Activated CD8-positive, alpha-beta memory T cell treated with anti-CD3 and anti-CD28 coated beads, Interleukin-2, amount 10 ng/mL, durations not matched to agents 7 days and 5 days (primary cell): ENCODE data around the gene LSAMP. TPM values are rescaled to one million over a fixed set of nuclear protein-coding genes. Genes with fewer than 3 reads are reported as not detected.

ENCODE experiments used
- ATAC-seq: fragments of 150-1000 bp; cut with Tn5 transposase; one replicate; pipeline ENCODE4 v1.10.0; 2021; ENCODE audit warnings: moderate library complexity
- CTCF ChIA-PET: fragments of 350-600 bp; sonication (Branson Sonifier 250); formaldehyde crosslinking; loops from one replicate; lab custom pipeline; 2021; ENCODE audit warnings: antibody characterized with exemption; lab: Charles Lee
- DNase-seq: peaks from one replicate; pipeline ENCODE4 v3.0.0-alpha.2; 2020
- H3K27ac Mint-ChIP-seq: one replicate; pipeline ENCODE4 v1.8.0; 2021; ENCODE audit warnings: mild to moderate bottlenecking, mixed read lengths
- H3K27me3 Mint-ChIP-seq: one replicate; pipeline ENCODE4 v1.8.0; 2021; ENCODE audit warnings: mixed read lengths
- H3K36me3 Mint-ChIP-seq: one replicate; pipeline ENCODE4 v1.8.0; 2021; ENCODE audit warnings: mild to moderate bottlenecking, mixed read lengths
- H3K4me1 Mint-ChIP-seq: one replicate; pipeline ENCODE4 v1.8.0; 2021; ENCODE audit warnings: mixed read lengths
- H3K4me3 Mint-ChIP-seq: one replicate; pipeline ENCODE4 v1.8.0; 2021; ENCODE audit warnings: mild to moderate bottlenecking, moderate library complexity, mixed read lengths
- H3K9me3 Mint-ChIP-seq: one replicate; pipeline ENCODE4 v1.8.0; 2022; ENCODE audit warnings: low read depth, mixed read lengths
- total RNA-seq, 2 experiments: library from RNA; stranded (reverse); gene quantifications; one replicate each; pipeline ENCODE4 v1.2.3, GENCODE V29; 2021

LSAMP gene
- total RNA-seq, 2 experiments from 2014 or later: not detected

DNA sequence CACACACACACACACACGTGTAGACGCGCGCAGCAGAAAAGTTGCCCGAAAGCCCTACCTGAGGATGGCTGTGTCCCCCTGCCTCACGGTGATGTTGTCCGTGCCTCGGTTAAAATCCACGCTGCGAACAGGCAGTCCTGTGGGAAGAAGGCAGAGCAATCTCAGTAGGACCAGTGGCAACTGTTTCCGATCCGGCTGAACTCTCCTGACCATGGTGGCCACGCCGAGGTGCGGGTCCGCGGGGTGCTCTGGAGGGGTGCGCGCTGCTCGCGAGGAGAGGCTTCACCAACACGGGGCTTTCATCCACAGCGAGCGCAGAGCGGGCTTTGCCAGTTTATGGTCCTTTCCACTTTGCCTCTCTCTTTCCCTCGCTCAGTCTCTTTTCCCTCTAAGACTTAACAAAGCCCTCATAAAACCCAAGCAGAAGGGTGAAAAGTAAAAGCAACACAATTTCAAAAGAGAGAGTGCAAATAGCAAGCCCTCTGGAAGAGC is 422 bp downstream of the LSAMP start:
- Mint-ChIP-seq H3K9me3 (no peaks in the 10 kb centered on the region), H3K4me1 (no peaks in the 10 kb centered on the region), H3K4me3 (no peak overlapping the region), H3K27ac (no peak overlapping the region), H3K27me3 (peaks cover 14% of the 10 kb centered on the region), H3K36me3 (no peaks in the 10 kb centered on the region)
- DNase-seq (no peak), ATAC-seq (no peak)
- CTCF ChIA-PET: no interaction called here

DNA sequence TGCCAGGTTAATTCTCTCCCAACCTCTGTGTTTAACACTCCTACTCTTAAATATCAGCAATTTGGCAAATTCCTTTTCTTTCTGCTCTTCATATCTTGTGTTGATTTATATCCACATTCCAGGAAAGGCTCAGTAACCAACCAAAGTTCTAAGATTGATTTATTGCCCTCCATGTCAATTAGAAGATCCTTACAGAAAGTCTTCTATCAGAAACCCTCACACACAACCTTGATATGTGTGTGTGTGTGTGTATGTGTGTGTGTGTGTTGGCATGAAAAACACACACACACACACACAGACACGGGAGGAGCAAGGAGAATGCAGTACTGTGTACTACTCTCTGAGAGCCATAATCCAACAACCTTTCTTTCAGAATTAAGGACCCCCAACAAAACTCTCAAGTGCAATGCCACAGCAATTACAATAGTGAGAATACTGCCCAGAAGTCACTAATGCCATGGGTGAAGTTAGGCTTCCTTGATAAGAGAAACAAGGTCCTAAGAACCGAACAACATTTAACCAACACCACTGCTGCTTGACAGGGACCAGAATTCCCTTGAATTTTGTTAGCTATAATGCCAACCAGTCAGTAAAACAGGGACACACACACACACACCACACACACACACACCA is 1.1 kb downstream of the LSAMP start:
- ATAC-seq (no peak), DNase-seq (no peak)
- Mint-ChIP-seq H3K36me3 (no peaks in the 10 kb centered on the region), H3K4me3 (no peak overlapping the region), H3K9me3 (no peaks in the 10 kb centered on the region), H3K4me1 (no peaks in the 10 kb centered on the region), H3K27ac (no peak overlapping the region), H3K27me3 (peaks cover 14% of the 10 kb centered on the region)
- CTCF ChIA-PET: no interaction called here

DNA sequence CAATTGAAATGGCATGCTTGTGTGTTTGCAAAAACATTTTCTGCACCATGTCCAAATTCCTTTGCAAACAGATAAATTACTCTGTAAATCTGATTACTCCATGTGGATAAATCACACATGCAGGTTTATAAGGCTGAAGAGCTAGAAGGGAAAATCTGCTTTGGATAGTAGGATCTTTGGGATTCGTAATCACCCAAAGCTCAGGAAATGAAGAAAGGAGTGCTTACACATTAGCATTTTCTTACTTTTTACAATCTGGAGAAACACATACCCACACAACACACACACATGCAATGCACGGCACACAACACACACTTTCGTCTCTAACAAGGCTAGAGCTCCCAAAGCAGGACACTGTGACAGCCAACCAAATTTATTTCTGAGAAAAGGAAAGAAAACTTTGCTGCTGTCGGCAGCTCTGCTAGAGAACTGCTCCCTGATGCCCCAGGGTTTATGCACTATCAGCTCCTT is 2.1 kb downstream of the LSAMP start:
- Mint-ChIP-seq H3K9me3 (peaks cover 3% of the 10 kb centered on the region), H3K27ac (no peak overlapping the region), H3K4me3 (no peak overlapping the region), H3K4me1 (no peaks in the 10 kb centered on the region), H3K36me3 (no peaks in the 10 kb centered on the region), H3K27me3 (peaks cover 14% of the 10 kb centered on the region)
- no peak for ATAC-seq
- CTCF ChIA-PET: no interaction called here
- DNase-seq: no peak

DNA sequence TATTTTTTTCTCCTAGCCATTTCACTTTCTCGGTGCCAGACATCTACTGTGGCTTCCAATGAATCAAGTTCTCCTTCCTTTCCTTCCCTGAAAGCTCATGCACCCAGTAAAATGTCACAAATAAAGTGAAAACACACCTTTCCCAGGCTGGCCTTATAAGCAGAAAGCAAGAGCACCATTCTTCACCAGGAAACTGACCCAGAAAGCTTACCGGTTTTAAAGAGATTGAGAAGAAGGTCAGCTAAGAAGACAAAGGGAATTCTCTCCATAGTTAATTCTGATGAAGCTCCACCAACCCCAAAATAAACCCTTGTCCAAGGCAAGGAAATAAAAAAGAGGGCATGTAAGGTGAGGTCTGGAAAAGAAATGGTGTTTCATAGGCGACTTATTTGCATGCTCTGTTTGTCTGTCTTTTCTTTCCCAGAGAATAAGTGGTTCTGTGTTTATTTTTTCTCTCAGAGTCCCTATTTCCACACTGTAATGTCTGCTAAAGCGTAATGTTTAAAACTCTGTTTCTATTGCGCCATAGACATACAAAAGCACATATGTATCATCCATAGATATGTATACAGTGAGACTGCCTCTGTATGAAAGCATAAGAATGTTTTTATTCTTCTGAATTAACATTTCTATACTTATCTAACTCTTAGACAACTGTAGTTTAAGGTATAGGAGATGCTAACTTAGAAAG is 2.8 kb downstream of the LSAMP start:
- Mint-ChIP-seq H3K27ac (no peak overlapping the region), H3K36me3 (no peaks in the 10 kb centered on the region), H3K27me3 (peaks cover 14% of the 10 kb centered on the region), H3K9me3 (peaks cover 3% of the 10 kb centered on the region), H3K4me1 (no peaks in the 10 kb centered on the region), H3K4me3 (no peak overlapping the region)
- no peak for ATAC-seq
- no peak for DNase-seq
- CTCF ChIA-PET: no interaction called here

DNA sequence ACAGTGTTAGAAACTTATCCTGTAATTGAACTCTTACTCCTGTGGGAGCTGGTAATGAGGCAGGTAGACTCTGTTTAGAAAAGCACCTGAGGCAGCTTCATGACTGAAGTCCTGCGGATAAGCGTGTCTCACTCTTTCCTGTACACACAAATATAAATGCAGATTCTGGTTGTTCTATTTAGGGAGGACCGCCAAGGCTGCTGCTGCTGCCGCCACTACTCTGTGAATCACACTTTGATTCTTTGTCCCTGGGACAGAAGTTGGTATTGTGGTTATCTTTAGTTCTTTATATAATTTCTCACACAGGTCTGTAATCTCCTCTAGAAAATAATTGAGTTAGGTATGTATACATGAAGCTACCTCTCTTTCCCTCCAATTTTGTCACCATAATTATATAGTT is 3.6 kb downstream of the LSAMP start:
- CTCF ChIA-PET: no interaction called here
- DNase-seq (no peak), ATAC-seq (no peak)
- Mint-ChIP-seq H3K27ac (no peak overlapping the region), H3K4me1 (no peaks in the 10 kb centered on the region), H3K9me3 (peaks cover 6% of the 10 kb centered on the region), H3K36me3 (no peaks in the 10 kb centered on the region), H3K27me3 (peaks cover 14% of the 10 kb centered on the region), H3K4me3 (no peak overlapping the region)

DNA sequence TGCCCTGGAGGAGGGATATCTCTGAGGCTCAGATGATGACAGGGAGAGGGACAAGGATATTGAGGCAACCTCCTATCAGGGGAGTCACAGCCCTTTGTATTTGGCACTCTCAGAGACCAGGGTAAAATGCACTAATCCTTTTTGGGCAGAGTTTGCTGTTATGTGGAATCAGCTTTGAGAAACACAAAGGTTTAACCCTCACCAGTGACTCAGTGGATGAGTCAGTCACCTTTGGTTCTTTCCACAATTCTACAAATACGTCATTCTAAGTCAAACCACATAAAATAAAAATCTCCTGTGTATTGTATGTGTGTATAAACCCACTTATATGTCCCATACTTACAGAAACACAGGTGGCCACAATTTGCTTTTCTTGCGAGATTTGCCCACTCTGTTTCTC is 5.1 kb downstream of the LSAMP start:
- H3K9me3 Mint-ChIP-seq: peaks cover 8% of the 10 kb centered on the region
- no peak overlapping the region for H3K4me3 Mint-ChIP-seq
- H3K36me3 Mint-ChIP-seq: no peaks in the 10 kb centered on the region
- ATAC-seq (no peak), DNase-seq (no peak)
- CTCF ChIA-PET: no interaction called here
- peaks cover 9% of the 10 kb centered on the region for H3K27me3 Mint-ChIP-seq
- no peaks in the 10 kb centered on the region for H3K4me1 Mint-ChIP-seq
- no peak overlapping the region for H3K27ac Mint-ChIP-seq

DNA sequence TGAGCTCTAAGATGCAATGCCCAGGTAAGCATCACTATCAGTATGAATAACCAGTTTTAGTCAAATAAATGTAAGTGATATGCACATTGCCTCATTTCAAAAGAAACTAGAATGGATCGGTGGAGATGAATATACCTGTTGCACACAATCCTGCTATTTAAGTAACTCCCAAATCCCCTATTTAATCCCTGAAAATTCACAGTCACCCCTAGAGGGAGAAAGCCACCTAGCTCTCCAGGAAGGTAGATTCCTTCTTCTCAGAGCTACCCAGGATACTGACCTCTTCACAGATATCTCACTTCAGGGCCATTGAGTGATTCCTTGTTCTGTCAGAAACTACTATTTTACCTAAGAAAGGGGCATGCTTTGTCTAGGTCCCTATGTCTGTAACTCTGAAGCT is 11.7 kb downstream of the LSAMP start:
- no peaks in the 10 kb centered on the region for H3K36me3 Mint-ChIP-seq

DNA sequence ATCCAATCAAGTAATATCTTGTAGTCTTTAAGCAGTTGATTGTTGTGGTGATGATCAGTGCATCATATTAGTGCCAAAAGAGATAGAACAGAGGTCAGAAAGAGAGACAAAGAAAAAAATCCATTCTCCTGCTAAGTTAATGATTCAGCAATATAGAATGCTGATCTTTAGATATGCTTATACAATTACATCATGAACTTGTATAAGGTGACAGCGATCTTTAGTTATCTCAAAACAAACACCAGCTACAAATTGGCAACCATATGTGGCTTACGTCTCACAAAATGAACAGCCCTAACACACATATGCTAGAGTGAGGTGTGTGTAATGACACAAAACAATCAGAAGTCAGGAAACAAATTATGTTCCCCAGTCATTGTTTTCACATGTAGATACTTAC is 12.5 kb downstream of the LSAMP start:
- ATAC-seq (no peak), DNase-seq (no peak)
- Mint-ChIP-seq H3K27ac (no peak overlapping the region), H3K4me1 (no peaks in the 10 kb centered on the region), H3K4me3 (no peak overlapping the region), H3K9me3 (peaks cover 7% of the 10 kb centered on the region), H3K36me3 (no peaks in the 10 kb centered on the region), H3K27me3 (no peaks in the 10 kb centered on the region)
- CTCF ChIA-PET: no interaction called here

More for the DNA sequence above, 11.7 kb downstream of the LSAMP start:
- peaks cover 7% of the 10 kb centered on the region for H3K9me3 Mint-ChIP-seq
- H3K27ac Mint-ChIP-seq: no peak overlapping the region
- no peak for DNase-seq
- CTCF ChIA-PET: no interaction called here
- H3K27me3 Mint-ChIP-seq: no peaks in the 10 kb centered on the region
- H3K4me1 Mint-ChIP-seq: no peaks in the 10 kb centered on the region
- ATAC-seq: no peak
- H3K4me3 Mint-ChIP-seq: no peak overlapping the region

DNA sequence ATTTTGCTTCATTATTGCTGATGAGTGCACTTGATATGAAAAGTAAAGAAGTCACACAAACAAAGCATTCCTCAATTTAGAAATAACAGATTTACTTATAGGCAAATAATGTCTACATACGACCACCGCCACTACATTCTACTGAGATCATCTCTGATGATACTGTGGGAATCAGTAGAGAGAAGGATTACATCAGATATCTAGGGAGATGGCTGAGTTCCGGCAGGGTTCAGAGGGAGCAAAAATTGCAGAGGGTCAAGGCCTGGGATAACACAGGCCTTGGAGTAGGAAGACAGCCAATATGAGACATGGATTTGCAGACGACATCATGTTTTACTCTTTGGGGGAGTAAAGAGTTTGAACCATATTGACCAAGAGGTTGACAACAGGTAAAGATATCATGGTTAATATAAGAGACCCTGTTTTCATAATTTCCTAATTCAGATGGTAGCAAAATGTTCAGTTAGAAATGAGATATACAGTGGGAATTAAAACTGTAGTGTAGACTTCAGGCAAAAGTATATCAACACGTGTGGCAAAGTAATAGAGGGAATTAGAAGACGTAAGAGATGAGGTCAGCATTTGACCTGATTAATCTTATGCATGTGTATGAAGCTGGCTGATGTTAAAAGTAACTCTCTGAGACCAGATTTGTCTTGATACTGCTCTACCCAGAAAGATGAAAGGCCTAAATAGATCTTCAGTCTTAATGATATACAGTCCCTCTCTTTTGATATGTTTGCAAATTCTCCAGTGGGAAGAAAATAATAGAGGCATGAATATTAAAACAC is 15.6 kb downstream of the LSAMP start:
- ATAC-seq (no peak), DNase-seq (no peak)
- Mint-ChIP-seq H3K4me3 (no peak overlapping the region), H3K27ac (no peak overlapping the region), H3K27me3 (no peaks in the 10 kb centered on the region), H3K4me1 (no peaks in the 10 kb centered on the region), H3K9me3 (peaks cover 6% of the 10 kb centered on the region), H3K36me3 (no peaks in the 10 kb centered on the region)
- CTCF ChIA-PET: no interaction called here

DNA sequence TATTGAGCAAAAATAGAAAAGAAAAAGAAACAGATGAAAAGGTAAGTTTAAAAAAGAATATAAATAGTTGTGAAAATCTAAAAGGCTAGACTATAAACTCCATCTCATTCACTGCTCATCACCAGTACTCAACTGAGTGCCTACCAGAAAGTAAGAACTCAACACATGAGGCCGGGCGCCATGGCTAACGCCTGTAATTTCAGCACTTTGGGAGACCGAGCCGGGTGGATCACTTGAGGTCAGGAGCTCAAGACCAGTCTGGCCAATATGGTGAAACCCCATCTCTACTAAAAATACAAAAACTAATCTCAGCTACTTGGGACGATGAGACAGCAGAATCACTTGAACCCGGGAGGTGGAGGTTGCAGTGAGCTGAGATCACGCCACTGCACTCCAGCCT is 19.3 kb downstream of the LSAMP start:
- H3K4me3 Mint-ChIP-seq: no peak overlapping the region
- no peaks in the 10 kb centered on the region for H3K36me3 Mint-ChIP-seq
- no peaks in the 10 kb centered on the region for H3K27me3 Mint-ChIP-seq
- CTCF ChIA-PET: no interaction called here
- H3K27ac Mint-ChIP-seq: no peak overlapping the region
- H3K4me1 Mint-ChIP-seq: no peaks in the 10 kb centered on the region
- DNase-seq (no peak), ATAC-seq (no peak)
- H3K9me3 Mint-ChIP-seq: peaks cover 6% of the 10 kb centered on the region

DNA sequence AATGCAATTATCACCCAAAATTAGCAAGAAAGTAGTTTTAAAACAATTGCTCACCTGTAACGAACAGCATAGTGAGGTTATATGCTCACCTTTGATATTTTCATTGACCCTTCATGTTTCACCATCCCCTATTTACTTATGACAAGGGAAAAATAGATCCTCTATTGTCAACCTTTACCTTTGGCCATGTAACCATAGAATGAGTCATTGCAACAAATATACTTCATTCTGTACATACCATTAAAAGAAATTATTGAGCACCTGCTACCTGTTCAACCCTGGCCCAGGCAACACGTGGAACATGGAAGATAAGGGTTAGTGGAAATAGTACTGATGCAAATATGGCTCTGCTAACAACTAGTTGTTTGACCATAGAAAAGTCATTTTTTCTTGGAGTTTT is 20.2 kb downstream of the LSAMP start:
- H3K36me3 Mint-ChIP-seq: no peaks in the 10 kb centered on the region
- ATAC-seq (no peak), DNase-seq (no peak)
- peaks cover 4% of the 10 kb centered on the region for H3K9me3 Mint-ChIP-seq
- H3K4me3 Mint-ChIP-seq: no peak overlapping the region
- CTCF ChIA-PET: no interaction called here
- no peak overlapping the region for H3K27ac Mint-ChIP-seq
- H3K4me1 Mint-ChIP-seq: no peaks in the 10 kb centered on the region
- no peaks in the 10 kb centered on the region for H3K27me3 Mint-ChIP-seq

DNA sequence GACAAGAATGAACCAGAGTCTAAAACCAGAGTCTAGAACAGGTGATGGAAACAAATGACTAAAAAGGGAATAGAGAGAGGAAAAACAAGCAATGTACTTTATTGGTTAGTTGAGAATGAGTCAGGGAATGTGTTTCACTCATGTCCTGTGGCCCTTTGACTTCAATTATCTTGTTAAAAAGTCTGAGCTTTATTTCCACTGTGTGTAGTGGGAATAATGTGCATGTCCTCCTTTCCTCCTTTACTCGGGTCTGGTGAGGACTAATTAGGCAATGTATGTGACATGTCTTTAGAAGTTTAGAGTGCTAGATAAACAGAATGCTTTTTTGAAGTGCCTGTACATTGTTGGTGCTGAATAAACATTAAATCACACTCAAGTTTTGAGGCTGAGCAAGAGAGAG is 21.3 kb downstream of the LSAMP start:
- peaks cover 4% of the 10 kb centered on the region for H3K9me3 Mint-ChIP-seq
- DNase-seq: no peak
- no peak for ATAC-seq
- H3K4me1 Mint-ChIP-seq: no peaks in the 10 kb centered on the region
- no peak overlapping the region for H3K27ac Mint-ChIP-seq
- CTCF ChIA-PET: no interaction called here
- no peaks in the 10 kb centered on the region for H3K36me3 Mint-ChIP-seq
- H3K4me3 Mint-ChIP-seq: no peak overlapping the region
- no peaks in the 10 kb centered on the region for H3K27me3 Mint-ChIP-seq

DNA sequence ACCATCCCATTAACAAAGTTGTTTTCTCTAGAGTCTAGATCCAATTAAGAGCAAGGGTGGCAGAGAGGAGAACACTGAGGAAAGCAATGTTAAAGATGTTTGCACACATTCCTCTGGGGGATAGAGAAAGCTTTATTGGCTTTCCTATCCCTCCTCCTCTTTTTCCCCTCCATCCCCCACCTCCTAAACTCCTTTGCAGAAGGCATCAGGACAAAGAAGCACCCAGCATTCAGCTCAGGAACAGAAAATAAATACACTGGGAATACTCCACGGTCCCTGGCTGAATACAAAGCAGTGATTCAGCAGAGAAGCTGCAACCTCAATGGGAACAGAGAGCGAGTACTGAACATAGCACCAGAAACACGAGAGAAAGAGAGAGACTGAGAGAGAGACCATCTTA is 21.9 kb downstream of the LSAMP start:
- Mint-ChIP-seq H3K27me3 (no peaks in the 10 kb centered on the region), H3K27ac (no peak overlapping the region), H3K36me3 (no peaks in the 10 kb centered on the region), H3K4me1 (no peaks in the 10 kb centered on the region), H3K4me3 (no peak overlapping the region), H3K9me3 (peaks cover 4% of the 10 kb centered on the region)
- no peak for DNase-seq
- no peak for ATAC-seq
- CTCF ChIA-PET: no interaction called here

DNA sequence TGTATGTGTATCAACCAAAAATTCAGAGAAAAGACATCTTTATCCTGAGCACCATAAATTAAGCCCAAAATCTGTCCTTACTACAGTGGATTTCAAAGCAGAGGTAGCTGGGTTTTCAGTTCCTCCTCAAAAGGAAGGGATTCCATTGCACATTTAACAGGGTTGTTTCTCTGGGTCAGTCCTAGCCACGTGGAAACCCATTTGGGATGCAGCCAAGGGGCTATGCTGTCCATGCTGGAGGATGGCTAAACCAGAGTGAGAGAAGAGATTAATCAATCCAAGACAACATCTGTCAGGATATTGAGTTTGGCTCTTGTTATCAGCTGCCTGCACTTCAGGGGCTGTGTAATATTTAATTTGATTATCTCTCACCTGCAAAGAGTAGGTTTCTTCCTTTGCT is 28.1 kb downstream of the LSAMP start:
- no peak overlapping the region for H3K27ac Mint-ChIP-seq
- H3K4me1 Mint-ChIP-seq: no peaks in the 10 kb centered on the region
- no peak for DNase-seq
- H3K4me3 Mint-ChIP-seq: no peak overlapping the region
- CTCF ChIA-PET: no interaction called here
- ATAC-seq: no peak
- no peaks in the 10 kb centered on the region for H3K36me3 Mint-ChIP-seq
- no peaks in the 10 kb centered on the region for H3K9me3 Mint-ChIP-seq
- H3K27me3 Mint-ChIP-seq: no peaks in the 10 kb centered on the region
